Keratinocyte (primary cell): ENCODE data around the gene GFOD1. TPM values are rescaled to one million over a fixed set of nuclear protein-coding genes. Genes with fewer than 3 reads are reported as not detected.

Source experiments
- DNase-seq: peaks from one replicate; pipeline ENCODE4 v3.0.0-alpha.2; 2011; ENCODE audit warnings: low read depth, missing footprints, low spot score
- FAIRE-seq: peaks from 2 replicates; lab custom pipeline; 2011; peaks lifted over from hg19 to GRCh38; lab: Jason Lieb, UNC
- H2AFZ ChIP-seq: 2 replicates; pipeline ENCODE4 v1.6.0; 2012; ENCODE audit warnings: low read length, control low read depth, inconsistent platforms; ENCODE audit not compliant: control insufficient read depth
- H3K27ac ChIP-seq: 2 replicates; pipeline ENCODE4 v1.5.1; 2011; ENCODE audit warnings: low read length; ENCODE audit not compliant: control insufficient read depth, insufficient read depth
- H3K27me3 ChIP-seq: 3 replicates; pipeline ENCODE4 v1.6.0; 2011; ENCODE audit warnings: low read length; ENCODE audit not compliant: control insufficient read depth, insufficient read depth; ENCODE audit errors: extremely low read depth
- H3K36me3 ChIP-seq, 2 experiments: 2 replicates in 1 of 2; 3 replicates in 1 of 2; pipeline ENCODE4 v1.5.1; 2011; ENCODE audit warnings: low read length in 2 of 2, mild to moderate bottlenecking in 1 of 2; ENCODE audit not compliant: control insufficient read depth in 2 of 2, insufficient read depth in 2 of 2; ENCODE audit errors: extremely low read depth in 1 of 2
- H3K4me1 ChIP-seq: 3 replicates; pipeline ENCODE4 v1.5.1; 2011; ENCODE audit warnings: low read length; ENCODE audit not compliant: control insufficient read depth, insufficient read depth; ENCODE audit errors: extremely low read depth
- H3K4me2 ChIP-seq: 3 replicates; pipeline ENCODE4 v1.6.0; 2011; ENCODE audit warnings: low read depth, low read length; ENCODE audit not compliant: control insufficient read depth, insufficient read depth; ENCODE audit errors: extremely low read depth
- H3K4me3 ChIP-seq, 3 experiments: fragments of 200-600 bp in 1 of 3; sonication (generic) in 1 of 3; 2 replicates in 2 of 3; 3 replicates in 1 of 3; pipeline ENCODE4 v1.5.1; 2011 to 2016; ENCODE audit warnings: low read length in 3 of 3, mild to moderate bottlenecking in 3 of 3, control low read depth in 2 of 3, inconsistent platforms in 1 of 3, low read depth in 1 of 3, mixed read lengths in 1 of 3, mixed run types in 1 of 3, moderate library complexity in 1 of 3; ENCODE audit not compliant: control insufficient read depth in 2 of 3, insufficient read depth in 2 of 3; ENCODE audit errors: extremely low read depth in 1 of 3
- H3K79me2 ChIP-seq: 2 replicates; pipeline ENCODE4 v1.6.0; 2012; ENCODE audit warnings: low read length; ENCODE audit not compliant: control insufficient read depth, insufficient read depth
- H3K9ac ChIP-seq: 3 replicates; pipeline ENCODE4 v1.6.0; 2011; ENCODE audit warnings: low read length; ENCODE audit not compliant: control insufficient read depth, insufficient read depth; ENCODE audit errors: extremely low read depth
- H3K9me1 ChIP-seq: 3 replicates; pipeline ENCODE4 v1.6.0; 2011; ENCODE audit warnings: low read length; ENCODE audit not compliant: control insufficient read depth, insufficient read depth; ENCODE audit errors: extremely low read depth
- H3K9me3 ChIP-seq: 2 replicates; pipeline ENCODE4 v1.5.1; 2012; ENCODE audit warnings: low read depth, low read length; ENCODE audit not compliant: control insufficient read depth
- H4K20me1 ChIP-seq: 3 replicates; pipeline ENCODE4 v1.6.0; 2011; ENCODE audit warnings: low read length; ENCODE audit not compliant: control insufficient read depth, insufficient read depth; ENCODE audit errors: extremely low read depth
- CTCF ChIP-seq, 3 experiments: IDR thresholded peaks in 1 of 3; conservative IDR thresholded peaks in 1 of 3; optimal IDR thresholded peaks in 1 of 3; 2 replicates in 2 of 3; 3 replicates in 1 of 3; pipeline versions ENCODE3 to v1.5.1; 2011; ENCODE audit warnings: low read length in 3 of 3, mild to moderate bottlenecking in 3 of 3, moderate library complexity in 2 of 3, control low read depth in 1 of 3, inconsistent platforms in 1 of 3; ENCODE audit not compliant: insufficient read depth in 2 of 3; ENCODE audit errors: extremely low read depth in 1 of 3
- EZH2 ChIP-seq: IDR thresholded peaks from one replicate; pipeline ENCODE4 v1.6.1; 2012; ENCODE audit warnings: inconsistent platforms, mild to moderate bottlenecking, low read length, moderate library complexity
- dilution Hi-C: fragments of 300-500 bp; cut with MboI; formaldehyde crosslinking; loops from one replicate; pipeline ENCODE4 v1.7.0; 2020; ENCODE audit warnings: low sequenced_read_pairs; ENCODE audit not compliant: extremely low pct_ligation_motif_present
- polyA plus RNA-seq, 5 experiments: library from polyadenylated mRNA; depleted of rRNA in 3 of 5; stranded (reverse) in 3 of 5; stranded (forward) in 1 of 5; unstranded in 1 of 5; fragments of >200 nt; gene quantifications; 1 replicate in 1 of 5; 2 replicates in 3 of 5; 3 replicates in 1 of 5; pipeline versions ENCODE4 v1.2.1 to v1.2.3, GENCODE V29; 2011 to 2012; ENCODE audit warnings: missing spikeins in 2 of 5, low read depth in 1 of 5, low replicate concordance in 1 of 5

GFOD1 gene
- polyA plus RNA-seq, 1 donor (not counting 4 experiments of a cell fraction or from before 2014, with no cell fraction given): 7.2 TPM

- no peaks in the 10 kb centered on the region for H3K27me3 ChIP-seq
- no peak overlapping the region for H2AFZ ChIP-seq
- FAIRE-seq (peak; percentile 36), DNase-seq (peak; percentile 93)
- no peaks in the 10 kb centered on the region for H3K9me1 ChIP-seq
- no peak overlapping the region for H3K4me2 ChIP-seq
- no peak for TF ChIP-seq CTCF (optimal IDR thresholded peaks at IDR 0.05 in 1 of 3, IDR thresholded peaks at IDR 0.05 in 1 of 3, conservative IDR thresholded peaks at IDR 0.05 in 1 of 3; ENCODE audit: extremely low read depth in 1 of 3, insufficient read depth in 2 of 3, low read length in 3 of 3)
- no peak for TF ChIP-seq EZH2
- no peaks in the 10 kb centered on the region for H3K36me3 ChIP-seq
- peaks cover 2% of the 10 kb centered on the region for H4K20me1 ChIP-seq
- no peak overlapping the region for H3K9ac ChIP-seq
- H3K27ac ChIP-seq: no peak overlapping the region
- dilution Hi-C loops: no loop called here
- H3K79me2 ChIP-seq: no peaks in the 10 kb centered on the region
- H3K4me3 ChIP-seq: no peak overlapping the region
- H3K4me1 ChIP-seq: peaks cover 40% of the 10 kb centered on the region
- no peaks in the 10 kb centered on the region for H3K9me3 ChIP-seq
Observed at GRCh38 chr6:13370623-13371022, 116.8 kb downstream of the GFOD1 start.

- H3K79me2 ChIP-seq: no peaks in the 10 kb centered on the region
- peaks cover 4 to 9% of the 10 kb centered on the region in 2 experiments for H3K36me3 ChIP-seq
- no peaks in the 10 kb centered on the region for H3K9me1 ChIP-seq
- H3K4me2 ChIP-seq: no peak overlapping the region
- H3K27me3 ChIP-seq: no peaks in the 10 kb centered on the region
- DNase-seq (no peak), FAIRE-seq (no peak)
- H2AFZ ChIP-seq: no peak overlapping the region
- H3K9ac ChIP-seq: no peak overlapping the region
- peaks cover 2% of the 10 kb centered on the region for H4K20me1 ChIP-seq
- TF ChIP-seq CTCF (optimal IDR thresholded peaks at IDR 0.05 in 1 of 3, IDR thresholded peaks at IDR 0.05 in 1 of 3, conservative IDR thresholded peaks at IDR 0.05 in 1 of 3; ENCODE audit: extremely low read depth in 1 of 3, insufficient read depth in 2 of 3, low read length in 3 of 3): no peak
- no peak for TF ChIP-seq EZH2
- no peak overlapping the region for H3K27ac ChIP-seq
- no peaks in the 10 kb centered on the region for H3K9me3 ChIP-seq
- H3K4me1 ChIP-seq: peaks cover 31% of the 10 kb centered on the region
- H3K4me3 ChIP-seq: no peak overlapping the region
- dilution Hi-C loops: no loop called here
Observed at GRCh38 chr6:13369591-13369990, 117.8 kb downstream of the GFOD1 start.
